ENCODE results near the gene MOB3B.

- TF ChIP-seq, protein P1, sequence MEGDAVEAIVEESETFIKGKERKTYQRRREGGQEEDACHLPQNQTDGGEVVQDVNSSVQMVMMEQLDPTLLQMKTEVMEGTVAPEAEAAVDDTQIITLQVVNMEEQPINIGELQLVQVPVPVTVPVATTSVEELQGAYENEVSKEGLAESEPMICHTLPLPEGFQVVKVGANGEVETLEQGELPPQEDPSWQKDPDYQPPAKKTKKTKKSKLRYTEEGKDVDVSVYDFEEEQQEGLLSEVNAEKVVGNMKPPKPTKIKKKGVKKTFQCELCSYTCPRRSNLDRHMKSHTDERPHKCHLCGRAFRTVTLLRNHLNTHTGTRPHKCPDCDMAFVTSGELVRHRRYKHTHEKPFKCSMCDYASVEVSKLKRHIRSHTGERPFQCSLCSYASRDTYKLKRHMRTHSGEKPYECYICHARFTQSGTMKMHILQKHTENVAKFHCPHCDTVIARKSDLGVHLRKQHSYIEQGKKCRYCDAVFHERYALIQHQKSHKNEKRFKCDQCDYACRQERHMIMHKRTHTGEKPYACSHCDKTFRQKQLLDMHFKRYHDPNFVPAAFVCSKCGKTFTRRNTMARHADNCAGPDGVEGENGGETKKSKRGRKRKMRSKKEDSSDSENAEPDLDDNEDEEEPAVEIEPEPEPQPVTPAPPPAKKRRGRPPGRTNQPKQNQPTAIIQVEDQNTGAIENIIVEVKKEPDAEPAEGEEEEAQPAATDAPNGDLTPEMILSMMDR (conservative IDR thresholded peaks at IDR 0.05 in 1 of 2, IDR thresholded peaks at IDR 0.05 in 1 of 2; ENCODE audit: low read depth in 1 of 2, low read length in 2 of 2): no peak
- no peak for TF ChIP-seq EZH2 (IDR thresholded peaks at IDR 0.05; ENCODE audit: low read length, missing control alignments)
Observed at GRCh38 chr9:27469550-27469949, 60.1 kb downstream of the MOB3B start.
